ENCODE results near the gene ANXA6.

The ANXA6 gene

GRCh38 chr5:151151793-151152192, 5.8 kb downstream of the ANXA6 start:
- peak; percentile 69 for DNase-seq

- DNase-seq: no peak
Observed at GRCh38 chr5:151151263-151151660, 6.3 kb downstream of the ANXA6 start.

GRCh38 chr5:151150471-151151262, 6.9 kb downstream of the ANXA6 start:
- peak; percentile 63 for DNase-seq

GRCh38 chr5:151148583-151148982, 9.0 kb downstream of the ANXA6 start:
- no peak for DNase-seq

GRCh38 chr5:151147033-151147432, 10.5 kb downstream of the ANXA6 start:
- DNase-seq: no peak

- no peak for DNase-seq
Observed at GRCh38 chr5:151146061-151146460, 11.5 kb downstream of the ANXA6 start.

GRCh38 chr5:151144922-151145321, 12.7 kb downstream of the ANXA6 start:
- no peak for DNase-seq

GRCh38 chr5:151144275-151144674, 13.3 kb downstream of the ANXA6 start:
- DNase-seq: no peak

GRCh38 chr5:151143645-151144044, 13.9 kb downstream of the ANXA6 start:
- DNase-seq: no peak

- DNase-seq: no peak
Observed at GRCh38 chr5:151142933-151143332, 14.6 kb downstream of the ANXA6 start.

- peak; percentile 64 for DNase-seq
Observed at GRCh38 chr5:151141535-151141934, 16.0 kb downstream of the ANXA6 start.

- DNase-seq: no peak
Observed at GRCh38 chr5:151140686-151141459, 16.7 kb downstream of the ANXA6 start.

- DNase-seq: no peak
Observed at GRCh38 chr5:151139646-151140045, 17.9 kb downstream of the ANXA6 start.

- DNase-seq: no peak
Observed at GRCh38 chr5:151139015-151139414, 18.6 kb downstream of the ANXA6 start.

- no peak for DNase-seq
Observed at GRCh38 chr5:151138114-151138513, 19.5 kb downstream of the ANXA6 start.

GRCh38 chr5:151137067-151137825, 20.3 kb downstream of the ANXA6 start:
- DNase-seq: no peak

- no peak for DNase-seq
Observed at GRCh38 chr5:151134228-151134627, 23.4 kb downstream of the ANXA6 start.

GRCh38 chr5:151132963-151133362, 24.6 kb downstream of the ANXA6 start:
- DNase-seq: no peak

GRCh38 chr5:151130922-151131891, 26.4 kb downstream of the ANXA6 start:
- no peak for DNase-seq

GRCh38 chr5:151130235-151130921, 27.2 kb downstream of the ANXA6 start:
- no peak for DNase-seq

- DNase-seq: no peak
Observed at GRCh38 chr5:151128817-151129216, 28.8 kb downstream of the ANXA6 start.

GRCh38 chr5:151127926-151128325, 29.7 kb downstream of the ANXA6 start:
- DNase-seq: no peak
